COR-L47 (cell line): ENCODE data around the gene INSC.

Source experiments
- DNase-seq: peaks from one replicate; lab custom pipeline; 2025; lab: John Stamatoyannopoulos, UW

INSC gene

GRCh38 chr11:15189189-15189588, 74.5 kb downstream of the INSC start:
- DNase-seq, result no peak

DNA sequence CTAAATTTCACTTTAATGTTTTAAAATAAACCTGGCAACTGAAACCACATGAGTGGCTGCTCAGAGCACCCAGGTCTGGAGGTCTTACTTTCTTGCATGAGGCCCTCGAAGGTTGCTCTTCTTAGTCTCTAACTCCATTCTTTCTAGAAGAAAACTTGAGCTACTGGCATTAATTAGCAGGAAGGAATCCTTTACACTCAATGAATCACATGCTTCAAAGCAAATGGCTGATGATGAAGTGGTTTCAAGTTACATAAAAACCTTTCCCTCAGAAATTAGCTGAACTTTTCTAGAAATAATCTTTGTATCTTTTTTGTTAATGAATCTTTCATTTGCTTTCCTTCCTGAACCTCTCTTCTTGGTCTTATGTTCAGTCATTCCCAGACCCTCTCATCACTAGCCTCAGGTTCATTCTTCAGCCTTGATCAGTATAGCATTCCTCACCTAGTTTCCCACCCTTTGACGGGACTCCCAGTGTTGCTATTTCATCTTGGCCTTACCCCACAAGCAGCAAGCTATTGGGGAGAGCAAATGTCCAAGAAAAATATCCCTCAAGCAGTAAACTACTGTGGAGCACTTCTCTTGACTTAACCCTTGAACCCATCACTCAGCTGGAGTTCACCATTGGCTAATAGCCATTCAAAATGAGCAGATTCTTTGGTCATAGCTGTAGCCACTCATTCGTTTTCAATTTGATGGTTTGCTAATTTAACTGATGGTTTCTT, 75.1 kb downstream of the INSC start:
- no peak for DNase-seq

GRCh38 chr11:15190611-15191010, 75.9 kb downstream of the INSC start:
- DNase-seq, result no peak

DNA sequence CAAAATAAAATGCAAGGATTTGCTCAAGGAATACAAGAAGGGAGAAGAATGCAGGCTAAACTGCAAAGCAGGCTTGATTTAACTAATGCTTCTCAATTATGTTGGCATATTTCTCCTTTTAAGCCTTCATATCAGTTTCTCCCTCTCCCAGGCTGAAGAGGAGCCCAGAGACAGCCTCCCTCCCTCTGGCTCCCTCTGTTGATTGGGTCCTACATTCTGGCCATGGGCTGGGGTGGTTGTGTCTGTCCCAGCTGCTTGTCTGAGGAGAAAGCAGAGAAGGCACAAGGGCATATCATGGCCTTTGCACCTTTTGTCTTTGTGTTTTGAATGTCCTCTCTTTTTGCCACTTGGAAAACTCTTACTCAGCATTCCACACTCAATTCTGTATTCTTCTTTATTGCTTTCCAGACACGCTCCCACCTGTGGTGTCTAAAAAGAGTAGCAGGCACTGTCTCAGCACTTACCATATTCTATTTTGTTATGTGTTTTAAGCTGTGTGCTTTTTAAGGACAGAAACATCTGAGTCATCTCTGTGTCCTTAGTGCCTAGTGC, 77.4 kb downstream of the INSC start:
- no peak for DNase-seq

DNA sequence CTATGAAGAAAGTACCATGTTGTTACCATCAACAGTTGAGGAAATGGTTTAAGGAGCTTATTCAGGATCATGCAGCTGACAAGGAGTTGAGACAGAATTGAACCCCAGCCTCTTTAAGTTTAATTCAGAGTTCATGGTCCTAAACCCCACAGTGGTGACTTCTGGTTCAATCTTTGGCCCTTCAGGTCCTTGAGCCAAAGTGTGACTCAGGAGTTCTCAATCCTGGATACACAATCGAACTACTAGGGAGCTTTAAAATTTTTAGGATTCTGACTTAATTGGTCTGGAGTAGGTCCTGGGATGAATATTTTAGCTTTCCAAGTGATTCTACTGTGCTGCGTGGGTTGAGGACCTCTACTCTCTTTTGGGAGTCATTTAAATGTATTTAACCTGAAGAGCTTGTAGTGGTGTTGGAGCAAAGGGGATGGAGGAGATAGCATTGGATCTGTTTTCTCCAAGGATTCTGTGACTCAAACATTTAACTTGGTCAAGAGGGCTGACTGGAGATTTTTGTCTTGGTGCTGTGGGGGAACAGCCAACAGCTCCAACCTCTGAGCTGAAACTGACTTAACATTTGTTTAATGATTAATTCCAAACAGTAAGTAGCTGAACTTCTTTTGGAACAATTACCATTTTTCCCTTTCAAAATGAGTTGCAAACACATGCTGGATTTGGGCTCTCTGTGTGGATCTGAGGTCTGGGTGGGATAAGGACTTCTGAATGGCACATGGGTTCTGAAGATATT, 80.1 kb downstream of the INSC start:
- DNase-seq, result no peak

DNA sequence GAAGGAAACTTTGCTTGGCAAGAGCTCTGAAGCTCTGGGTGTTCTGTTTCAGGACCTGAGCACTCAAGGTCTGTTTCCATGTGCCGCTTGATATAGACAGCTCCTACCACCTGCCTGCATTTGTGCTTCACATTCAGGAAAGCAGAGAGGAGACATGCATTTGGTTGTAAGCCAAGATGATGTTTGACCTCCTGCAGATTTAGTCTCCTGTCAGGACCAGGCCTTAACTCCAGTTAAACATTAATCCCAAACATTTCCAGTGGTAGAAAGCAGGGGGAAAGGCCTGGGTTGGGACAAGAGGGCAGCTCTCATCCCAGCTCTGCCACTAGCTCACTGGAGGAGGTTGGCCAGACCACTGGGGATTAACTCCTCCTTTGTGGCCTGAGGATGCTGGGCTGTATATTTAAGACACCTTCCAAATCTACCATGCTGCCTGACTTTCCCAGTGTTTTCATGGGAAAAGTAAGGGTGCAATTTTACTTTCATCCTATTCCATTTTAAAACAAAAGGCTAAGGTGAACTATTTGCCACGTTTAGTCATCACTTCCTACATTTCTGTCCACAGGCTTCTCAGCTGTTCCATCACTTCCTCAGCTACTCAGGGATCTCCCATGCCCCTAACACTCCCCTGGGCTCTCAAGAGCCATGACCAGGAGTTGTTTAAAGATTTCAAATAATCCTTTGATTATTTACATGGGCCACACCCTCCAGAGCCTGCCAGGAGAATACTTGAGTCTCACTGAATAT, 80.9 kb downstream of the INSC start:
- DNase-seq, result no peak

GRCh38 chr11:15196704-15197103, 82.0 kb downstream of the INSC start:
- DNase-seq, result no peak

GRCh38 chr11:15197696-15198095, 83.0 kb downstream of the INSC start:
- no peak for DNase-seq

DNA sequence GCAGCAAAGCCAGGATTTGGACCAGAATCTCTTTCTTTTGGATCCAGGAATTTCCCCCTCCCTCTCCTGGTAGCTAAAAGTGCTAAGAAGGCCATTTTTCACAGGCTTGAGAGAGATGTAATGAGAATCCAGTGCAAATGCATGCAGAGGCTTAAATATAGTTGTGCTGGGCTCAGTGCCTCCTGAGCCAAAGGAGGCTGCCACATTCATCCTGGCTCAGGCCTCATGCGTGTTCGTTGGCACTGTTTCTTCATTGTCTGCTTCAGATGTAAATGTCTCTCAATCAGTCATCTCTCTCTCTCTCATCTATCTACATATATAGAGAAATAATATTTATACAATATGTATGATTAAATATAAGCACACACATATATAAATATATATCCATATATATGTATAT, 83.6 kb downstream of the INSC start:
- no peak for DNase-seq

DNA sequence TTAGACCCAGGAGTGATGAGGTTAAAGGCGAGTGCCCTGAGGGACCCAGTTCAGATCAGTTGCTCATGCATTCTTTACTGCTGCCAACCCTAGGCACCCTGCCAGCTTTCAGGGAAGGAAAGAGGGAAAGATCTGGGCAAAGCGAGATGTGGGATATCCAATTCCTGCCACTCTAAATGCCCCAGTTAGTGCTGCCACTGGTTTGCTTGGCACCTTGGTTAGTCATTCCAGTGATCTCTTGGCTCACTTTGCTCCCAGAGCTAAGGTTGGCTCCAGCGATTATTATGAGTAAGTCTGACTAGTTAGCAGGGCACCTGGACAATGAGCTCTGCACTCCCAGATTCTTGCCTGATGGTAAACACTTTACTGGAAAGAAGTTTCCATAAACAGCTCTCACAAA, 85.0 kb downstream of the INSC start:
- DNase-seq, result no peak

GRCh38 chr11:15200696-15201095, 86.0 kb downstream of the INSC start:
- DNase-seq, result no peak

GRCh38 chr11:15201586-15201985, 86.9 kb downstream of the INSC start:
- DNase-seq, result no peak

DNA sequence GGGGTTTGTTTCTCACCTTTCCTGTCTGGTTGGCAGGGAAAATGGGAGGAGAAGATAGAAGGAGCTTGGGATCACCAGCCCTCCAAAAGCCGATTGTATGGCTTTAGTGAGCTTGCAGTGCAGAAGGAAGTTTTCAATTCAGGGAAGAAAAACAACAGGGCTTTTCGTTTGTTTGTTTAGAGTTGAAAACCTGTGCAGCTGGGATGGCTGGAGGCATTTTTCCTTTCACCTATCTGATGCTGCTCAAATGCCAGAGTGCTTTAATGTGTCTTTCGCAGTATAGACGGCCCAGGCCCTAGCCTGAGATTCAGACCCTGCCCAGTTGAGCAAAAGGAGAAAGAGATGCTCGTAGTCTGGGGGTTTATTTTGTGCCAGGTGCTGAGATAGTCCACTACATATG, 87.9 kb downstream of the INSC start:
- DNase-seq, result no peak

DNA sequence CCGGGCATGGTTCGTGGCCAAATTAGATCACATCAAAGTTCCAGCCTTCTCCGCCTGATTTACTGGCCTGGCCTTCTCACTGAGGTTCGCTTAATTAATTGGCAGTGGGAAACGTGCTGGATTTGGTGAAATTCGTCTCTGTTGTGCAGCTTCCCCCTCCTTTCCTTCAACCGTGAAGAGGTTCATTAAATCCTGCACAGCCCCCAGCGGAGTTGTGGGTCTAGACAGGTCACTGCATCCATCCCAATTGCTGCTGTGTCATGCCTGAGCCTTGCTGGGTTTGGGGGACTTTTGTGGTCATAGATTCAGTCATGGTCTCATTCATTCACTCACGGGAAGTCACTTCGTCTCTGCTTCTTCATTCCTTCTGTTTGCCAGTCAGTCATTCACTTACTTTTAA, 90.0 kb downstream of the INSC start:
- DNase-seq, result no peak

DNA sequence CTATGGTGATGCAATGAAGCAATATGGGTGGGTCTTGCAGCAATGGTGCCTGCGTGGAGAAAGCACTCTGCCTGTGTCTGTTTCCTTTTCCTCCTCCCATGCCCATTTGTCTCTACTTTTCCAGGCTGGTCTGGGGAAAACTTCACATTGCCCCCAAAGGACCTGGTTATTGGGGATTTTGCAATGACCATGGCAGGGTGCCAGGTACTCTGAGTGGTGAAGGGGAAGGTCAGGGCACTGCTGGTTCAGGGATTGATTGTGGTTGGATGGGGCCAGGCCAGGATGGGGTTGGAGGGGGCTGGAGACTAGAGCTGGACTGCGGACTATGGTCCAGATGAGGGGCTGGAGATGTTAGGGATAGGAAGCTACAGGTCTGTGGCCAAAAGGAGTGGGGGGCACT, 92.1 kb downstream of the INSC start:
- DNase-seq, result no peak

DNA sequence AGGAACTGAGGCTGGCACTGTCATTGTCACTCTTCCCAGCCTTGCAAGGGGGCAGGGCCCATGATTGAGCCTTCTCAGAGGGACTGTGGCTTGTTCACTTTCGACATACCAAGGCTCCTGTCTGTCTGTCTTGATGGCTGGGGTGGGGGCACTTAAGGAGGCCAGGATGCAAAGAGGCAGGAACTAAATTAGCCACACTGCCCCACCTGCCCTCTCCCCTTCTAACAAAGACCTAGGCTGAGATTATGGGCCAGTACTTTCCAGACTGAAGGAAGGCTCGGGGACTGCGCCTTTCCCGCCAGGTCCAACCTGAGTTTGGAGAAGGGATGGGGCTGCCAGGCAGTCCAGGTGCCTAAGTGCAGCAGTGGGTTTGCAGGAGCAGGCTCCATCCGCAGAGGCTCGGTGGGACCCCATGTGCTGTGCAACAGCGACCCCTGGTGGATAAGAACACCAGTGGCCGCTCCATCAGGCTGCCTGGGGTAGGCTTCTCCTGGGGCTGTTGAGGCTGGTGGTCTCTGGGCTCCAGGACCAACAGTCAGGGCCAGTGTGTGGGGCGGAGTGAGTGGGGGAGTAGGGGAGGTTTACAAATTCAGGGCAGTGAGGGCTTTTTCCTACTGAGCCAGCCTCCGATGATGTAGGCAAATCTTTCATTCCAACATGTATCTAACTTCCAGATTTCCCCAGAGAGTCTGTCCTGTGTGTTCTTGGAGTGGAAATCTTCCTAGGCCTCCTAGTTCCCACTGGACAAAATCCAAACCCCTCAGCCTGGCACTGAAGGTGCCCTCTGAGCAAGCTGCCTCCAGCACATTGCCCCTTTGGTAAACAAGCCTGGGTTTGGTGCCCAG, 93.9 kb downstream of the INSC start:
- peak; percentile 46 for DNase-seq

GRCh38 chr11:15212876-15213275, 98.2 kb downstream of the INSC start:
- DNase-seq, result no peak

DNA sequence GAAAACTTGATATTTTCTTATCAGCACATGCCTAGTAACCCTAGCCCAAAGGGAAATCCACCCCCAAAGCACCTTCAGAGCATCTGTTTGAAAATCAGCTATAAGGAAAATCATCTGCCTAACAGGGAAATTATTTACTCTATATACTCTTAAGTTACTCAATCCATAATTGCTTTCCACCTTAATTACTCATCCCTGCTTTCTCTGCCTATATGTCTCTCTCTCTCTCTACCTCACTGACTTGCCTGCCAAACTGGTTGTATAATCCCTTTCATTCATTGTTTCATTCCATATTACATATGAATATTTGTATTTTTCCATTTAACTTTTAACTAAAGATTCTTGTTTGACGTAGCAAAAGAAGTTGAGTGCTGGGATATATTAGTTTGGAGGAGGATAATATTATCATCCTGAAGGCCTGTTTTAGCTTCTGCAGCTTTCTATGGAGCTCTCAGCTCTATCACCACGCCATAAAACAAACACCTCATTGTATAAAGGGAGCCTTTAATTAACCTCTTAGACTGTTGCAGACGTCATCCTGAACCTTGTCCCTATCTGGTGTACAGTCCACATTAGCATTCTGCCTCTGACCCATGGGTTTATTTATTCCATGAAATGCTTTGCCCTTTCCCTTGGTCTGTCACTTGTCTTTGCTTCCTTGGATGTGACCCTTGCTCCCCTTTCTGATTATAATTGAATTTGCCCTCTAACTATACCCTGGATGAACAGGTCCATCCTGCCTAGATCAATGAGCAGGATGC, 98.9 kb downstream of the INSC start:
- DNase-seq, result no peak

GRCh38 chr11:15215005-15215404, 100.3 kb downstream of the INSC start:
- no peak for DNase-seq

DNA sequence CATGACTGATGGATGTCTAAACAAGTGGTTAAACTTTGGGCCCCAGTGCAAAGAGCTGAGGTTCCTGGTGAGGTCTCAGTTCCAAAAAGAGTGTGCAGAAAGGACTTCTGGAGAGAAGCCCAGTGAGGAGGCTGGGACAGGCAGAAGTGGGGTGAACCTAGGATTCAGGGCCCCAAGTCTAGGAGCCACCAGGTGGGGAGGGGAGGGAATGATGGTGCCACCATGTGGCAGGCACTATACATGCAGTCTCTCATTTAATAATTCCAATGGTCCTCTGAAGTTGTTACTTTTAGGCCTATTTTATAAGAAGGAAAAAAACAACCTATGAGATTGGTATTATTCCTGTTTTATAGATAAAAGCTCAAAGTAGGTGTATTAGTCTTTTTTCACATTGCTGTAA, 102.0 kb downstream of the INSC start:
- DNase-seq, result no peak

DNA sequence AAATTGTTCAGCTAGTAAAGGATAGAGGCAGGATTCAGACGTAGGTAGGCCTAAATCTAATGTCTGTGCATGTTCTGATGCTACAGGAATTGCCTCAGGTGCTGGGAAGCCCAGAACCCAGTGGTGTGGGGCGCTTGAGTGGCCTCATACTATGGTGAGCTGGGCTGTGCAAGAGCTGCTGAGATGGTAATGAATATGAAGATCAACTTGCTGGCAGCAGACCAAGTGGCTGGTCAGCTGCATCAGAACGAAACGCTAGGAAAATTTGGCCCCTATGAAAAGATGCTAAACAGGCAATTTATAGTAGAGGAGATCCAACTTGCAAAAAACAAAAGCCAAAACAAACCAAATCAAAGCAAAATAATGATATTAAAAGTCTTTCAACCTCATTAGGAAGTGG, 102.7 kb downstream of the INSC start:
- DNase-seq, result no peak
